ENCODE measurements around the gene HMGB2.

The HMGB2 gene

GRCh38 chr4:173288296-173288695 is 45.9 kb downstream of the HMGB2 start:
- no peak for DNase-seq (ENCODE audit: low spot score)

- DNase-seq (ENCODE audit: low spot score), result no peak
Observed at GRCh38 chr4:173287486-173287885, 46.7 kb downstream of the HMGB2 start.

- no peak for DNase-seq (ENCODE audit: low spot score)
Observed at GRCh38 chr4:173284463-173284862, 49.7 kb downstream of the HMGB2 start.

GRCh38 chr4:173282626-173283025 is 51.5 kb downstream of the HMGB2 start:
- DNase-seq (ENCODE audit: low spot score), result no peak

GRCh38 chr4:173282256-173282562 is 51.9 kb downstream of the HMGB2 start:
- no peak for DNase-seq (ENCODE audit: low spot score)

GRCh38 chr4:173281406-173282255 is 52.5 kb downstream of the HMGB2 start:
- no peak for DNase-seq (ENCODE audit: low spot score)

Data from ecto neural progenitor cell (in vitro differentiated cells).